MM.1S (cell line): ENCODE results near the gene EPHA10.

Experiments used
- CTCF ChIP-seq: fragments of 300-600 bp; sonication (generic); IDR thresholded peaks from 2 replicates; pipeline ENCODE4 v1.5.1; 2016; ENCODE audit warnings: antibody characterized with exemption, low read length, mixed read lengths
- EZH2 ChIP-seq: fragments of 300-600 bp; sonication (generic); optimal IDR thresholded peaks from 2 replicates; pipeline ENCODE3; 2017; ENCODE audit warnings: low read depth, mild to moderate bottlenecking, antibody characterized with exemption, low read length, mixed read lengths

- no peak for TF ChIP-seq CTCF
- no peak for TF ChIP-seq EZH2
Measured at GRCh38 chr1:37708471-37708870, 56.4 kb downstream of the EPHA10 start.
